ENCODE measurements around the gene ASRGL1. TPM values are rescaled to one million over a fixed set of nuclear protein-coding genes. Genes with fewer than 3 reads are reported as not detected.

Gene ASRGL1
- polyA plus RNA-seq, 1 of the 3 experiments (the other 2 are of a cell fraction): 4.3 TPM

- no peak for TF ChIP-seq SMC3 (IDR thresholded peaks at IDR 0.05; ENCODE audit: low read depth, low read length)
- peak; percentile 95 for TF ChIP-seq TCF12 (IDR thresholded peaks at IDR 0.05)
- TF ChIP-seq FOSL2 (IDR thresholded peaks at IDR 0.05; ENCODE audit: borderline replicate concordance, low read depth): peak; percentile 21; the same call in 1 of the 2 replicates
- no peak for TF ChIP-seq ELF1 (IDR thresholded peaks at IDR 0.05)
- TF ChIP-seq TAF1 (IDR thresholded peaks at IDR 0.05; ENCODE audit: borderline replicate concordance, low read depth, low read length): no peak
- peak; percentile 81 for TF ChIP-seq JUND (IDR thresholded peaks at IDR 0.05)
- TF ChIP-seq ZBTB33 (IDR thresholded peaks at IDR 0.05; ENCODE audit: borderline replicate concordance, low read depth): no peak
- TF ChIP-seq NRF1 (IDR thresholded peaks at IDR 0.05; ENCODE audit: low read depth, low read length): no peak
- peak; percentile 61; the same call in 1 of the 2 replicates for TF ChIP-seq RXRA (IDR thresholded peaks at IDR 0.05; ENCODE audit: borderline replicate concordance, low read depth)
- TF ChIP-seq EP300 (IDR thresholded peaks at IDR 0.05; ENCODE audit: borderline replicate concordance in 1 of 2, low read depth in 1 of 2, low read length in 1 of 2): peak; percentile 89 to 94; a peak in 3 of 4 replicates
- peak; percentile 73; the same call in 1 of the 2 replicates for TF ChIP-seq TEAD4 (IDR thresholded peaks at IDR 0.05; ENCODE audit: borderline replicate concordance, insufficient read depth)
Measured at GRCh38 chr11:62428871-62429560, 91.8 kb downstream of the ASRGL1 start (continued).

DNA sequence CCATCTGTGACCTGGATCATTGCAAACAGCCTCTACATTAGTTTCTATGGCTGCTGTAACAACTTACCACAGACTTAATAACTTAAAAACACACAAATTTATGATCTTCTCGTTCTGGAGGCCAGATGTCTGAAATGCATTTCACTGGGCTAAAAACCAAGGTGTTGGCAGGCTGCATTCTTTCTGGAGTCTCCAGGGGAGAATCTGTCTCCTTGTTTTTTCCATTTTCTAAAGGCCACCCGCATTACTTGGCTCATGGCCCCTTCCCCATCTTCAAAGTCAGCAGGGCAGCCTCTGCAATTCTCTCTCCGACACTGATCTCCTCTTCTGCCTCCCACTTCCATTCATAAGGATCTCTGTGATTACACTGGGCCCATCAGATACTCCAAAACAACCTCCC, 93.2 kb downstream of the ASRGL1 start:
- Histone ChIP-seq H3K27ac (ENCODE audit: low read depth in 2 of 2, low read length in 1 of 2) (peak overlapping the region in 1 of 2 experiments; percentile 75; a peak in 2 of 4 replicates), H3K9ac (no peak overlapping the region), H3K4me3 (ENCODE audit: low read depth in 2 of 2, low read length in 1 of 2) (no peak overlapping the region), H3K9me3 (no peaks in the 10 kb centered on the region), H3K36me3 (replicated peaks in 1 of 2; ENCODE audit: control insufficient read depth in 1 of 2, insufficient read depth in 2 of 2, low read length in 1 of 2) (no peaks in the 10 kb centered on the region), H3K79me2 (ENCODE audit: insufficient read depth) (no peaks in the 10 kb centered on the region), H3K9me2 (no peaks in the 10 kb centered on the region), H3K4me2 (no peak overlapping the region), H3F3A (replicated peaks; ENCODE audit: insufficient read depth) (peaks cover 55% of the 10 kb centered on the region), H4K20me1 (ENCODE audit: insufficient read depth) (no peaks in the 10 kb centered on the region), H2AFZ (ENCODE audit: low read depth) (no peak overlapping the region), H3K4me1 (ENCODE audit: control insufficient read depth in 1 of 2, insufficient read depth in 2 of 2, low read depth in 1 of 2, low read length in 1 of 2) (peaks cover 18 to 39% of the 10 kb centered on the region in 2 experiments), H3K27me3 (ENCODE audit: insufficient read depth) (no peaks in the 10 kb centered on the region)
- WGBS (ENCODE audit: low lambda C conversion rate): 86% methylated on average over 3 of the region's 3 CpGs
- CTCF ChIA-PET: interaction anchor here (1.1 to 9.6 kb wide), 2 partner anchors 35 to 110 kb away, joined by 3 to 183 read pairs; no protein-coding TSS in a partner anchor
- DNase-seq: no peak
- POLR2A ChIA-PET: no interaction called here
- TF ChIP-seq MEF2A (IDR thresholded peaks at IDR 0.05; ENCODE audit: borderline replicate concordance, low read depth) (no peak), TCF12 (IDR thresholded peaks at IDR 0.05) (peak; percentile 28; the same call in 1 of the 2 replicates)
